K562 (cell line): Measurements from ENCODE around the gene LPAR2. TPM values are rescaled to one million over a fixed set of nuclear protein-coding genes. Genes with fewer than 3 reads are reported as not detected.

Experiments used
- ATAC-seq: fragments of 200-7000 bp; cut with Tn5 transposase; 3 replicates; pipeline ENCODE4 v1.9.1; 2020; ENCODE audit warnings: moderate library complexity
- BruUV-seq: library from RNA; stranded (reverse); fragments of 400-500 nt; replicated peaks from 2 replicates; lab custom pipeline; 2021; lab: Mats Ljungman, UMichigan
- CTCF ChIA-PET: fragments of 300-600 bp; formaldehyde crosslinking; extraction: SDS; loops from one replicate; lab custom pipeline; 2021; ENCODE audit warnings: low intra/inter-chr PET ratio; lab: Yijun Ruan, JAX
- POLR2A ChIA-PET: fragments of 300-600, 350-650 bp; sonication (Branson Sonifier 250); formaldehyde crosslinking; extraction: SDS; loops from one replicate; lab custom pipeline; 2021; ENCODE audit warnings: antibody characterized with exemption, inconsistent platforms; lab: Yijun Ruan, JAX
- DNase-seq, 4 experiments: peaks; one replicate each; pipeline versions ENCODE4 v3.0.0 to v3.0.0-alpha.2; 2011 to 2018; ENCODE audit warnings: low spot score in 3 of 4, mixed read lengths in 3 of 4; ENCODE audit errors: extremely low read depth in 1 of 4
- FAIRE-seq: peaks from 2 replicates; lab custom pipeline; 2011; peaks lifted over from hg19 to GRCh38; lab: Jason Lieb, UNC
- H2AFZ ChIP-seq: 2 replicates; pipeline ENCODE4 v1.6.0; 2011; ENCODE audit warnings: low read depth, low read length, control low read depth, inconsistent platforms
- H3K27ac ChIP-seq: fragments of 200-600 bp; 3 replicates; pipeline ENCODE4 v1.8.0; 2011; ENCODE audit warnings: low read depth, mild to moderate bottlenecking, control low read depth, inconsistent platforms, low read length, moderate library complexity, mixed read lengths; ENCODE audit errors: extremely low read depth
- H3K27me3 ChIP-seq, 2 experiments: fragments of 300-600 bp in 1 of 2; 2 replicates in 1 of 2; 3 replicates in 1 of 2; pipeline versions ENCODE4 v1.6.0 to v1.8.0; 2011; ENCODE audit warnings: inconsistent platforms in 2 of 2, low read length in 2 of 2, mild to moderate bottlenecking in 1 of 2, mixed read lengths in 1 of 2, moderate library complexity in 1 of 2; ENCODE audit not compliant: control insufficient read depth in 2 of 2, insufficient read depth in 2 of 2
- H3K36me3 ChIP-seq: fragments of 300-600 bp; 3 replicates; pipeline ENCODE4 v1.8.0; 2011; ENCODE audit warnings: mild to moderate bottlenecking, low read length, inconsistent platforms; ENCODE audit not compliant: control insufficient read depth, insufficient read depth
- H3K4me1 ChIP-seq, 2 experiments: fragments of 200-600 bp in 1 of 2; replicated peaks in 1 of 2; 2 replicates in 1 of 2; 3 replicates in 1 of 2; pipeline versions ENCODE4 v1.5.1 to v1.8.0; 2011; ENCODE audit warnings: inconsistent platforms in 2 of 2, low read length in 2 of 2, mild to moderate bottlenecking in 1 of 2, mixed read lengths in 1 of 2, moderate library complexity in 1 of 2; ENCODE audit not compliant: control insufficient read depth in 2 of 2, insufficient read depth in 2 of 2
- H3K4me2 ChIP-seq: 2 replicates; pipeline ENCODE4 v1.6.1; 2011; ENCODE audit warnings: low read length, control low read depth, inconsistent platforms, mixed read lengths; ENCODE audit not compliant: insufficient read depth
- H3K4me3 ChIP-seq: fragments of 200-600 bp; sonication (generic), shearing (Covaris generic); 2 replicates; pipeline ENCODE4 v1.5.1; 2016; ENCODE audit warnings: control low read depth, inconsistent platforms
- H3K79me2 ChIP-seq: fragments of 200-600 bp; 3 replicates; pipeline ENCODE4 v1.8.0; 2011; ENCODE audit warnings: low read length, inconsistent platforms; ENCODE audit not compliant: control insufficient read depth, insufficient read depth
- H3K9ac ChIP-seq, 2 experiments: 2 replicates each; pipeline versions ENCODE4 v1.6.0 to v1.6.1; 2011; ENCODE audit warnings: low read depth in 2 of 2, low read length in 2 of 2, control low read depth in 1 of 2, inconsistent platforms in 1 of 2, mild to moderate bottlenecking in 1 of 2, mixed read lengths in 1 of 2; ENCODE audit not compliant: insufficient read depth in 1 of 2
- H3K9me1 ChIP-seq: one replicate; pipeline ENCODE4 v1.6.0; 2011; ENCODE audit warnings: inconsistent platforms, mild to moderate bottlenecking, low read length, moderate library complexity; ENCODE audit not compliant: control insufficient read depth, insufficient read depth
- H3K9me3 ChIP-seq: replicated peaks from 2 replicates; pipeline ENCODE4 v1.5.1; 2011; ENCODE audit warnings: low read depth, low read length, inconsistent platforms; ENCODE audit not compliant: control insufficient read depth, insufficient read depth
- H4K20me1 ChIP-seq: replicated peaks from 2 replicates; pipeline ENCODE4 v1.6.1; 2011; ENCODE audit warnings: low read length, inconsistent platforms, mixed read lengths; ENCODE audit not compliant: control insufficient read depth, insufficient read depth
- FOSL1 ChIP-seq: fragments of 200-800 bp; sonication (Bioruptor generic); conservative IDR thresholded peaks from 2 replicates; pipeline ENCODE4 v1.6.1; 2016; ENCODE audit warnings: missing genetic modification characterization, missing compliant biosample characterization
- GTF2F1 ChIP-seq: IDR thresholded peaks from 2 replicates; pipeline ENCODE4 v1.6.1; 2011; ENCODE audit warnings: low read depth, low read length, improper control_type of control experiment
- HDAC3 ChIP-seq: fragments of 450-650 bp; IDR thresholded peaks from 2 replicates; pipeline ENCODE4 v1.6.1; 2018; ENCODE audit warnings: borderline replicate concordance, mild to moderate bottlenecking, moderate library complexity; ENCODE audit not compliant: partially characterized antibody
- KLF6 ChIP-seq: fragments of 250-450 bp; sonication (Bioruptor Pico); IDR thresholded peaks from 2 replicates; pipeline ENCODE4 v1.4.0; 2020; ENCODE audit warnings: mild to moderate bottlenecking, moderate library complexity, borderline replicate concordance
- MAFG ChIP-seq: fragments of 450-650 bp; conservative IDR thresholded peaks from 2 replicates; pipeline ENCODE4 v1.6.1; 2016; ENCODE audit warnings: missing genetic modification characterization, missing compliant biosample characterization
- NCOA2 ChIP-seq, 2 experiments: fragments of 450-650 bp; IDR thresholded peaks; 2 replicates each; pipeline ENCODE4 v1.6.1; 2018; ENCODE audit warnings: mild to moderate bottlenecking in 2 of 2, moderate library complexity in 1 of 2; ENCODE audit not compliant: partially characterized antibody in 2 of 2
- NCOA6 ChIP-seq: fragments of 450-650 bp; IDR thresholded peaks from 2 replicates; pipeline ENCODE4 v1.6.1; 2017; ENCODE audit warnings: mild to moderate bottlenecking
- NFIC ChIP-seq: fragments of 450-650 bp; IDR thresholded peaks from 2 replicates; pipeline ENCODE4 v1.6.1; 2017; ENCODE audit warnings: mild to moderate bottlenecking, inconsistent platforms
- NFYB ChIP-seq: IDR thresholded peaks from 2 replicates; pipeline ENCODE4 v1.6.1; 2011; ENCODE audit warnings: mild to moderate bottlenecking, moderate library complexity; ENCODE audit not compliant: insufficient read length; ENCODE audit errors: extremely low read depth
- TGIF2 ChIP-seq: sonication (generic); formaldehyde crosslinking; IDR thresholded peaks from 2 replicates; pipeline ENCODE4 v1.8.1; 2022; ENCODE audit warnings: mild to moderate bottlenecking, missing genetic modification reagents, moderate library complexity
- WGBS: fragments of 100-300 bp; shearing (Covaris generic); methylation state at CpG from one replicate; pipeline ENCODE4 v1.1.6; 2016; ENCODE audit warnings: low coverage, mixed read lengths; ENCODE audit not compliant: insufficient coverage; ENCODE audit errors: missing lambda C conversion rate; 5-methylcytosine and 5-hydroxymethylcytosine counted together
- in situ Hi-C: fragments of 300-500 bp; cut with MboI; formaldehyde crosslinking; loops from 4 replicates; pipeline ENCODE4 v1.15.0; 2018; ENCODE audit warnings: inconsistent platforms, mixed read lengths
- intact Hi-C: fragments of 100-400 bp; cut with micrococcal nuclease; formaldehyde crosslinking; loops from 2 replicates; pipeline ENCODE4 v1.14.2; 2022
- polyA plus RNA-seq, 8 experiments: library from polyadenylated mRNA; depleted of rRNA in 4 of 8; stranded (reverse) in 5 of 8; unstranded in 3 of 8; fragments of >200 nt; fragmentation: Nextera tagmentation in 2 of 8; fragmentation: Illumina TruSeq in 1 of 8; extraction: Ambion mirVana in 2 of 8; extraction: Trizol in 1 of 8; gene quantifications; 2 replicates each; pipeline versions ENCODE4 v1.2.1 to v1.2.3, GENCODE V29; 2011 to 2014; ENCODE audit warnings: inconsistent platforms in 1 of 8, missing spikeins in 1 of 8
- total RNA-seq, 7 experiments: library from RNA; depleted of rRNA in 6 of 7; stranded (reverse); fragments of >200 nt in 6 of 7; fragmentation: Illumina TruSeq in 2 of 7; extraction: Trizol in 2 of 7; gene quantifications; 2 replicates each; pipeline versions ENCODE4 v1.2.1 to v1.2.3, GENCODE V29; 2011 to 2021; ENCODE audit warnings: low replicate concordance in 1 of 7

Gene LPAR2
- total and polyA plus RNA-seq, 9 of the 15 experiments (the other 6 are each of a cell fraction or from before 2014, with no cell fraction given) = 0.63 to 13.8 (median 4.4) TPM

DNA sequence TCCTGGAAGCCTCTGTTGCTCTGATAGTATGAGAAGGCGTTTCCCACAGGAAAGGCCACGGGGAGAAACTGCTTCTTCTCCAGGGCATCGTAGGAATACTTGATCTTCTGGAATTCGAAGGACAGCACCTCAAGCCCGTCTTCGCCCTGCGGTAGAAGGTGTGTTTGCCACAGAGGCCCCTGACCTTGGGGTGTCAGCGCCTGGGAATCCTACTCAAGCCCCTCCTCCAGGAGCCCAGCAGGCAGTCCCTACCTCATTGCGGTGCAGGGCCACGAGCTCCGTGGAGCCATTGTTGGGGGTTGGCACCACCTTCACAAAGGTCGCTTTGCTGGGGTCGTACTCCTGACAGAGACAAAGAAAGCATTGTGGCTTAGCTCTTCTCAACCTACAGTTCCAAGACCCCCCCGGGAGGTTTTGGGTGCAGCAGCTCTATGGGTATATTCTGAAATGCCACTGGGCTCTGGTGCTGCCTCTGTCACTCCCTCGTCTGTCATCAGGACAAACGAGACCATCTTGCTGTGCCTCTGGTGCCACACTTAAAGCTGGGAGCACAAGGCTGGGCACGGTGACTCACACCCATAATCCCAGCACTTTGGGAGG, 31.7 kb upstream of the LPAR2 start:
- H3K36me3 ChIP-seq = peaks cover 67% of the 10 kb centered on the region
- H4K20me1 ChIP-seq = peaks cover 9% of the 10 kb centered on the region; the same call in 1 of the 2 replicates
- H2AFZ ChIP-seq = no peak overlapping the region
- no peaks in the 10 kb centered on the region for H3K9me3 ChIP-seq
- DNase-seq (no peak), ATAC-seq (no peak), FAIRE-seq (no peak)
- BruUV-seq = no TSS peak
- in situ Hi-C loops = no loop called here
- POLR2A ChIA-PET = interaction anchor here (0.5 to 5.0 kb wide), 3 partner anchors 9 to 206 kb away, joined by 3 to 40 read pairs (median 3); partner anchors contain the start of gene ZNF253
- no peaks in the 10 kb centered on the region for H3K9me1 ChIP-seq
- peaks cover 36% of the 10 kb centered on the region for H3K79me2 ChIP-seq
- WGBS = 91% methylated on average over 15 of the region's 17 CpGs
- H3K4me3 ChIP-seq = no peak overlapping the region
- TF ChIP-seq HDAC3 = no peak
- TF ChIP-seq KLF6 = no peak
- no peak for TF ChIP-seq NCOA2 (IDR thresholded peaks at IDR 0.05; ENCODE audit: partially characterized antibody in 2 of 2)
- peaks cover 10 to 39% of the 10 kb centered on the region in 2 experiments; a peak in 4 of 5 replicates for H3K4me1 ChIP-seq
- no peak overlapping the region for H3K27ac ChIP-seq
- CTCF ChIA-PET = no interaction called here
- no peak overlapping the region for H3K4me2 ChIP-seq
- no peak overlapping the region for H3K9ac ChIP-seq
- H3K27me3 ChIP-seq = no peaks in the 10 kb centered on the region
- intact Hi-C loops = loop anchor here (10.0 kb wide), 1 partner anchor 75 kb away; the partner anchor contains the start of gene ZNF14

DNA sequence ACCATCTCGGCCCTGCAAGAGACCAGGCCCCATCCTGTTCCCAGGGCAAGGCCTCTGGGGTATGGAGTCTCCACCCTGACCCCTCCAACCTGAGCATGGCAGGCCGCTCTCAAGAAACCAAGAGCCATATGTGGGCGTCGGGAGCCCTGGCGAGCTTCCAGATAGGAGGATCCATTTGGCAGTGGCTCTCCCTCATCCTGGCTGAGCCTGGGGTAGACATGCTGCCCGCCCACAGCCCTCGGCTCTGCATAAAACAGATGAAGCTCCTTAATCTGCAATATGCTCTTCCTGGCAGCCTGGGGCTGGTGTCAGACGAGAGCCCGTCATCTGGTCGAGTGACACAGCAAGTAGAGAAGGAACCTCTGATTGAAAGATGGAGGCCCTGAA, 29.4 kb upstream of the LPAR2 start:
- no peaks in the 10 kb centered on the region for H3K9me3 ChIP-seq
- ChIA-PET POLR2A (interaction anchor here (0.6 to 1.0 kb wide), 3 partner anchors 11 to 128 kb away, joined by 3 read pairs; no protein-coding TSS in a partner anchor), CTCF (no interaction called here)
- FAIRE-seq (no peak), DNase-seq (peak in 1 of 4 experiments; percentile 1), ATAC-seq (no peak)
- H3K79me2 ChIP-seq = peaks cover 22% of the 10 kb centered on the region
- H3K4me2 ChIP-seq = no peak overlapping the region
- in situ Hi-C loops (no loop called here), intact Hi-C loops (no loop called here)
- no TSS peak for BruUV-seq
- no peak overlapping the region for H3K27ac ChIP-seq
- TF ChIP-seq MAFG (tag) (no peak), TGIF2 (no peak), NFYB (no peak), FOSL1 (tag) (no peak), NCOA6 (no peak), NFIC (no peak), GTF2F1 (no peak)
- peak overlapping the region in 1 of 2 experiments; percentile 17; a peak in 1 of 4 replicates for H3K9ac ChIP-seq
- peaks cover 7 to 21% of the 10 kb centered on the region in 2 experiments; a peak in 4 of 5 replicates for H3K4me1 ChIP-seq
- H2AFZ ChIP-seq = no peak overlapping the region
- H3K27me3 ChIP-seq = no peaks in the 10 kb centered on the region
- WGBS = 88% methylated on average over 10 of the region's 10 CpGs
- no peaks in the 10 kb centered on the region for H3K9me1 ChIP-seq
- H3K36me3 ChIP-seq = peaks cover 88% of the 10 kb centered on the region
- H4K20me1 ChIP-seq = peaks cover 3% of the 10 kb centered on the region; the same call in 1 of the 2 replicates
- no peak overlapping the region for H3K4me3 ChIP-seq
